GM19035 (cell line): ENCODE results near the gene PSKH1.
"Not testable (repeated sequence)": the region's sequence is repeated elsewhere in the genome, so short reads cannot be mapped to it uniquely, and the experiment has no call there.

Experiments
- ATAC-seq: cut with Tn5 transposase; IDR thresholded peaks from one replicate; pipeline ENCODE4 v1.9.1; 2021; ENCODE audit not compliant: unreplicated experiment

Gene PSKH1

GRCh38 chr16:67885976-67886375 lies 7.1 kb upstream of the PSKH1 start:
- no peak for ATAC-seq

DNA sequence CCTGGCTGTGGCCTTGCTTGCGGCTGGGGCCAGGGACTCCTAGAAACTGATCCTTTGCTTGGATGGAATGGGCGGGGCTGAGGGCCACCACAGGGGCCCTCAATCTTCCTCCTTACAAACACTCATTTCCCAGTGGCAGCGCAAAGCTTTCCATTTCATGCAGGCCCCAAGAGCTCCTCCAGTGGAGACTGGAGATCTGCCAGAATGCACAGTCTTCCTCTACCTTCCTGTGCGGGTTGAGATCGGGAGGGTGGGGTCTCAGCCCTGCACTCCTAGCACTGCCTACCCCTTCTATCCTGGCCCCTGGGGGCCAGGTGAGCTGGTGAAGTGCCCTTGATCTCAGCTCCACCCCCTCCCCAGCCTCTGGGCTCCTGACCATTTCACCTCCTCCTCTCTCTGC lies 6.7 kb upstream of the PSKH1 start:
- ATAC-seq = no peak

GRCh38 chr16:67888331-67888730 lies 4.7 kb upstream of the PSKH1 start:
- ATAC-seq = no peak

- ATAC-seq = no peak
These were observed 679 bp upstream of the PSKH1 start for GRCh38 chr16:67892375-67892774.

GRCh38 chr16:67893743-67894399 lies 817 bp downstream of the PSKH1 start:
- no peak for ATAC-seq

DNA sequence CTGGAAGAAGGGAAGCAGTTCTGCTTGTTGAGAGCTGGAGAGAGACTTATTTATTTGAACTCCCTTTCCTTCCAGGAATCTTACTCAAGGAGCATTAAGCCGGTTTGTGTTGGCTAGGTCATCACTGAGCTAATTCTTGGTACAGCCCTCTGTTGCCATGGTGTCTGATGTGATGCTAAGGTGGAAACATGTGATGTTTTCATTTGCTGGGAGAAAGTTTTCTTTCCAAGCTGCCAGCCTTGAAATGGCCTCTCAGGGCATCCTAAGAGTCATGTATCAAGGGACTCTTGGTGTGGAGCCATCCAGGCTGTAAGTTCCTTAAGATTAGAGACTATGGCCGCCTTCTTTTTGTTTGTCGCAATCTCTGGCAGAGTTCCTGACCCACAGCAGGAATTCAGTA lies 4.2 kb downstream of the PSKH1 start:
- no peak for ATAC-seq

DNA sequence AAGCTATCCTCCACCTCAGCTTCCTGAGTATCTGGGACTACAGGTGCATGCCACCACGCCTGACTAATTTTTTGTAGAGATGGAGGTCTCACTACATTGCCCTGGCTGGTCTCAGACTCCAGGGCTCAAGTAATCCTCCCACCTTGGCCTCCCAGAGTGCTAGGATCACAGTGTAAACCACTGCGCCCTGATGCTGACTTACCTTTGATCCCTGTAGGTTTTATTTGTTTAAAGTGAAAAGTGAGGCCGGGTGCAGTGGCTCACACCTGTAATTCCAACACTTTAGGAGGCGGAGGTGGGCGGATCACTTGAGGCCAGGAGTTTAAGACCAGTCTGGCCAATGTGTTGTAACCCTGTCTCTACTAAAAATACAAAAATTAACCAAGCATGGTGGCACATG lies 8.7 kb downstream of the PSKH1 start:
- ATAC-seq = no peak

DNA sequence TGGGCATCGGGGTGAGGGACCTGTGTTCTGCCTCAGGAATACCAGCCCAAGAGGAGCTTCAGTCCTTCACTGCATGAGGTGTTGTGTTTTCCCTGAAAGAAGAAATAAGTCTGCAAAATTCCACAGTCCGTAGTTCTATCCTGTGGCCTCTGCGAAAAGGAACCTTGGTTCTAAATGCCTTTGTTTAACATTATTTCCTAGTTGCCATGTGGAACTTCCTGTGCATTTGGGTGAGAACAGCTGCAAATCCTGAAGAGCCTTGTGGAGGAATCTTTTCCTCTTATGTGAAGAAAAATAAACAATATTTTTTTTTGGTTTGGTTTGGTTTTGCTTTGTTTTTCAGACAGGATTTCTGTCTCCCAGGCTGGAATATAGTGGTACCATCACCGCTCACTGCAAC lies 9.8 kb downstream of the PSKH1 start:
- no peak for ATAC-seq

DNA sequence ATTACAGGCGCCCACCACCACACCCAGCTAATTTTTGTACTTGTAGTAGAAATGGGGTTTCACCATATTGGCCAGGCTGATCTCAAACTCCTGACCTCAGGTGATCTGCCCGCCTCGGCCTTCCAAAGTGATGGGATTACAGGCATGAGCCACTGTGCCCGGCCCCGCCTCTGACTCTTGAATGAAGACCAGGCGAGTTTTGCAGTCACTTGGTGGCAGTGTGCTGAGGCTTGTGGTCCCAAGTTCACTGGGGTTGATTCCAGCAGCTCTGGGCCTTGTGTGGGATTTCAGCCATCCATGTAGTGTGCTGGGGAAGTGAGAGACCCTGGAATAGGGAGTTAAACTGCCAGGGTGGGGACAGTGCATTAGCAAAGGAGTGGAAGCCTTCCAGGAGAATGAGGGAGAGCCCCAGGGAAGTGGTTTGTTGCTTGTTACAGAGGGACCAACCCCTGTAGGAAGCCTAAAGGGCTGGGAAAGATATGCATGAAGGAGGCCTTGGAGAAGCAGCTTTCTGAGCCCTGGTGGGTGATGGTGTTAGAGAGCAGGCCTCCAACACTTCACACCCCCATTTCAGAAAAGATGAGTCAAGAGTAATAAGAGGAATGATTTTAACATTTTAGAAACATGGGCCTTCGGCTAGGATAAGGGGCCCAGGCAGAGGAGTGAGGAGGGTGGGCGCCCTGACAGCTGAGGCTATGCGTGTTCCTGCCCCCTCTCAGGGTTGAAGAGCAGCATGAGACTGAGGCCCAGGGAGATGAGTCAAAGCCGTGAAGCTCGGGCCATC lies 14.5 kb downstream of the PSKH1 start:
- ATAC-seq = no peak

DNA sequence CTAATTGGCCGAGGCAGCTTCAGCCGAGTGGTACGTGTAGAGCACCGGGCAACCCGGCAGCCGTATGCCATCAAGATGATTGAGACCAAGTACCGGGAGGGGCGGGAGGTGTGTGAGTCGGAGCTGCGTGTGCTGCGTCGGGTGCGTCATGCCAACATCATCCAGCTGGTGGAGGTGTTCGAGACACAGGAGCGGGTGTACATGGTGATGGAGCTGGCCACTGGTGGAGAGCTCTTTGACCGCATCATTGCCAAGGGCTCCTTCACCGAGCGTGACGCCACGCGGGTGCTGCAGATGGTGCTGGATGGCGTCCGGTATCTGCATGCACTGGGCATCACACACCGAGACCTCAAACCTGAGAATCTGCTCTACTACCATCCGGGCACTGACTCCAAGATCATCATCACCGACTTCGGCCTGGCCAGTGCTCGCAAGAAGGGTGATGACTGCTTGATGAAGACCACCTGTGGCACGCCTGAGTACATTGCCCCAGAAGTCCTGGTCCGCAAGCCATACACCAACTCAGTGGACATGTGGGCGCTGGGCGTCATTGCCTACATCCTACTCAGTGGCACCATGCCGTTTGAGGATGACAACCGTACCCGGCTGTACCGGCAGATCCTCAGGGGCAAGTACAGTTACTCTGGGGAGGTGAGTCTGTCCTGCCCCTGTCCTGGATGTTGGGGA lies 16.1 kb downstream of the PSKH1 start:
- no peak for ATAC-seq

GRCh38 chr16:67910158-67910557 lies 17.1 kb downstream of the PSKH1 start:
- no peak for ATAC-seq

DNA sequence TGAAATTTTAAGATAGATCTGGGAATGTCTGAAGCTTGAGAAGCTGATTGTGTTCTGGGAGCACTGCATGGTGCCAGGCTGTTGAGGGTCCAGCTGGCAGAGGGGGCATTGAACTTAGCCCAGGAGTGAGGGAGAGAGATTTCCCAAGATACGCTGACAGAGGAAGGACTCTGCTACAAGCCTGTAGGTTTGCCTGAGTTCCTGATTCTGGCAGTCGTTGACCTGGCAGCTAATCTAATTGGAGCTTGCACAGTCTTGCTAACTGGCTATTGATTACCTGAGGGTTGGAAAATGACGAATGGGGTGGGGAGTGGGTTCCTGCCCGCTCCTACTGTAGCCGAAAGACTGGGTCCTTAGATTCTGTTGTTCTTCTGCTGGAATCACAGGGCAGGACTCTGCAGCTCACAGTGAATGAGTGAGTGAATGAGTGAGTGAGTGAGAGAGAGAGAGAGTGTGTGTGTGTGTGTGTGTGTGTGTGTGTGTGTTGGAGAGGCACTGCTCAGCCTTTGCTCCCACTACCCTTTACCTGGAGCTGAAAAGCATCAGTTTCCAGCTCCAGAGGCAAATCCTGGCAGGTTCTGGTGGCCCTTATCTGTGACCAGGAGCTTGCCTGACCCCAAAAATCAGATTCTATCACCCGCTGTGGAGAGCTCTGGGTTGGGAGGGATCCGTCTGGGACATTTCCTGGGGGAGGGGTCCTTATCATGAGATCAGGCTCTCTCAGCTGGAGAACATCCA lies 21.9 kb downstream of the PSKH1 start:
- ATAC-seq = no peak

DNA sequence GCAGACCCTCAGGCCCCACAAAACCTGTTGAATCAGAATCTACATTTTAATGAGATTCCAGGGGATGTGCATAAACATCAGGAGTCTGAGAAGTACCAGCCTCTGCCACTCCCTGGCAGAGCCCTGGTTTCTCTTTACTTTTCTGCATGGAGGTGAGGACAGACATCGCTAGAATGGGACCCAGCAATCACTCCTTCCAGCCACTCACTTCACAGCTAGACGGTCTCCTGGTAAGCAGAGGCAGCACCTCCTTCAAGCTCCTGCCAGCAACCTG lies 22.4 kb downstream of the PSKH1 start:
- ATAC-seq = not testable (repeated sequence)

DNA sequence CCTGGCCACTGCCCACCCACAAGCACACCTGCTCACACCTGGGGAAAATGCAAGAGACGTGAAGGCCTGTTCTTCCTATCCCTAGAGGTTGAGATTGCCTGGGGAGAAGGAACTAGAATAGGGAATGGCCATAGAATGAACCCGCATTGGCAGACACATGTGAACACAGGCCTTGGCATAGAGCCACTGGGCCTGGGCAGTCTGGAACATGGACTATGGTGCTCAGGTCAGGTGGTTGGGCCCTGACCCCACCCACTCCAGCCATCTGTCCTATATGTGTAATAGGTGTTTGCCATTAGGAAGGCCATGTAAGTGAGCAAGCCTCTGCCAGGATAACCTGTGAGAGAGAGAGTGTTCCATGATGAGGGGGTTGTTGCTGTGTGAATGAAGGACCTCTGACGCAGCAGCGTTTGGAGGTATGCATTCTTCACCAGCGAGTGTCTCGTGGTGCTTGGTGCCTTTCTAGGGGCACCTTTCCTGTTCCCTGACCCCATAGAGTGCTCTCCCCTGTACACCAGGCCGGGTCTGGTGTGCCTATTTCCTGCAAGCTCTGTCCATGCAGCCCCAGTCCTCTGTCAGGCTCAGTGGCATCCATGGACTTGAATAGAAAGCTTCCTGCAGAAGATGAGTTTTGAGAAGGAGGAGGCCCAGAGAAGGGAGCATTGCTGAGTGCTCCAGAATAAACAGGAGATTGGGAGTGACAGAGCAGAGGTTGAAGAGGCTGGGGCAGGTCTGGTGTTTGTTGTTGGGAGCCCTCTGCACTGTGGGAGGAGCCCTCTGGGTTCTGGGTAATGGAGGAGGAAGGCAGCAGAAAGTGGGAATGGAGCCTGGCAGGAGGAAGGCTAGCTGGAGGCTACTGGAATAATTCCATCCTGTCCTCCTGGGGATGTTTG lies 23.0 kb downstream of the PSKH1 start:
- no peak for ATAC-seq

- no peak for ATAC-seq
These were observed 24.2 kb downstream of the PSKH1 start for GRCh38 chr16:67917140-67917851.

- no peak for ATAC-seq
These were observed 24.8 kb downstream of the PSKH1 start for GRCh38 chr16:67917852-67918236.

DNA sequence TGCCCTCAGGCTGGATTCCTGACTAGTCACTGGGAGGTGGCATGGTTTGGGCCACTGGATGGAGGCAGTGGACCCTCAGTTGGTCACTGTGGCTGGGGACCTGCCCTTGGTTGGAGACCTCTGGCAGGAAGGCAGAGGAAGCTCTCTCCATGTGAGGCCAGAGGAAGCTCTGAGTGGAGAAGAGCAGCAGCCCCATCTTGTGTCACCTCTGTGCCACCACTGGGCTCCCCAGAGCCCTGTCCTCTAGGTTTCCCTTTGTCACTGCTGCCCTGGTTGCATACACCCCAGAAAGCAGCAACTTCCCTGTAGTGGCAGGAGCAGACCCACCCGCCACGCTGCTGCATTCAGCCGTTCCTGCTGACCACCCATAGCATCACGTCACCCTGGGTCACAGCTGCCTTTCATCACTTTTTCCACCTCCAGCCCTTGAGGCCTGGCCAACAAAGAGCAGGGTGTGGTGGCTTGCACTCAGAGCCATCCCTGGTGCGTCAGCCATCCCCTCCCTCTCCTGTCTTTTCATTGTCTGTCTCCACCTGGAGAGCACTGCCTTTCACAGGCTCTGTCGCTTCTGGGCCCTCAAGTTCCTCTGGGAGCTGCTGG lies 26.7 kb downstream of the PSKH1 start:
- no peak for ATAC-seq

DNA sequence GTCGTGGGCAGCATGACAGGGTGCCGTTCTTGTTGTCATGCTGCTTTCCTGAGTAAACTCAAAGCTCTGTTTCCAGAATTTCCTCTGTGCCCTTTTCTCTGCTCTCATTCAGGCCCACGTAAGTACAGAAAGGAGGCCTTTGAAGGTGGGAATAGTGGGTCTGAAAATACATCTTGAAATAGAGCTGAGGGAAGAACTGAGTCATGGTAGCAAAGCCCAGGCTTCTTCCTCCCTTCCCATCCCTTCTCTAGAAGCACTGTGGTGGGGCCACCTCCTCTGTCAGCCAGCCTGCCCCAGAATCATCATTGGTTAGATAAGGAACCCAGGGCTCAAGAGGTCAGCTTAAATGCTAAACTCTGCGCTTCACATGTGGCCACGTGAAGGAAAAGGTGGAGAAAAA lies 29.2 kb downstream of the PSKH1 start:
- ATAC-seq = no peak

DNA sequence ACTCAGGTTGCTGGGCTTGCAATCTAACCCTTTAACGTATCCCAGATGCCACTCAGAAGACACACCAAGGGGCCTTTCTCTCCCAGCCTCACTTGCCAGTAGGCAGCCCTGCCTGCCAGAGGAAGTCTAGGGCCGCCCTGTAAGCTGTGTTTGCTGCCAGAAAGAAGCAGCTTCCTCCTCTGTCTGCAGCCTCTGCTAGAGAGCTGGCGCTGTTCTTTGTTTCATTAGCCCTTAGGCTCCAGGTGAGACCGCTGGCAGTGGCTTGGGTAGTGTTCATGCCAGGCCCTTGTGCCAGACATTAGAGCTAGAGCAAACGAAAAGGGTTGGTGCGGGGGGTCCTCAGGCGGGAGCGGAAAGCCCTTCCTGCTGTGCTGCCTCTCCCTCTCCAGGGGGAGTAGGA lies 29.7 kb downstream of the PSKH1 start:
- ATAC-seq = no peak
